HG03045 (cell line): ENCODE measurements around the gene ZNF862.
"Not testable (repeated sequence)": the region's sequence is repeated elsewhere in the genome, so short reads cannot be mapped to it uniquely, and the experiment has no call there.

Experiments used
- ATAC-seq: cut with Tn5 transposase; IDR thresholded peaks from one replicate; pipeline ENCODE4 v1.9.1; 2021; ENCODE audit warnings: mild to moderate bottlenecking, moderate library complexity; ENCODE audit not compliant: unreplicated experiment

Gene ZNF862

GRCh38 chr7:149878523-149878921 lies 40.3 kb downstream of the ZNF862 start:
- no peak for ATAC-seq

GRCh38 chr7:149879271-149879743 lies 41.1 kb downstream of the ZNF862 start:
- no peak for ATAC-seq

GRCh38 chr7:149879766-149880637 lies 41.8 kb downstream of the ZNF862 start:
- ATAC-seq: no peak

GRCh38 chr7:149880638-149881311 lies 42.6 kb downstream of the ZNF862 start:
- ATAC-seq: no peak

GRCh38 chr7:149881328-149882247 lies 43.4 kb downstream of the ZNF862 start:
- ATAC-seq: no peak

- no peak for ATAC-seq
Observed at GRCh38 chr7:149882248-149883047, 44.3 kb downstream of the ZNF862 start.

- ATAC-seq: no peak
Observed at GRCh38 chr7:149883048-149883438, 44.9 kb downstream of the ZNF862 start.

- ATAC-seq: peak; percentile 44
Observed at GRCh38 chr7:149883452-149883861, 45.3 kb downstream of the ZNF862 start.

GRCh38 chr7:149884016-149884415 lies 45.8 kb downstream of the ZNF862 start:
- no peak for ATAC-seq

- ATAC-seq: no peak
Observed at GRCh38 chr7:149884541-149884940, 46.4 kb downstream of the ZNF862 start.

GRCh38 chr7:149885191-149886017 lies 47.2 kb downstream of the ZNF862 start:
- no peak for ATAC-seq

GRCh38 chr7:149886018-149886415 lies 47.8 kb downstream of the ZNF862 start:
- no peak for ATAC-seq

- no peak for ATAC-seq
Observed at GRCh38 chr7:149887311-149887710, 49.1 kb downstream of the ZNF862 start.

- not testable (repeated sequence) for ATAC-seq
Observed at GRCh38 chr7:149890715-149891114, 52.5 kb downstream of the ZNF862 start.

GRCh38 chr7:149894957-149895356 lies 56.8 kb downstream of the ZNF862 start:
- not testable (repeated sequence) for ATAC-seq

- not testable (repeated sequence) for ATAC-seq
Observed at GRCh38 chr7:149907776-149908376, 69.7 kb downstream of the ZNF862 start.

GRCh38 chr7:149910219-149910618 lies 72.0 kb downstream of the ZNF862 start:
- not testable (repeated sequence) for ATAC-seq

GRCh38 chr7:149912126-149912525 lies 74.0 kb downstream of the ZNF862 start:
- not testable (repeated sequence) for ATAC-seq
